Endodermal cell (in vitro differentiated cells): ENCODE results near the gene PHLDA1. TPM values are rescaled to one million over a fixed set of nuclear protein-coding genes. Genes with fewer than 3 reads are reported as not detected.

ENCODE experiments used
- DNase-seq: peaks from one replicate; pipeline ENCODE4 v3.0.0-alpha.2; 2017
- H3K27ac ChIP-seq: 2 replicates; pipeline ENCODE4 v1.5.1; 2013; ENCODE audit warnings: mild to moderate bottlenecking, low read depth, low read length, moderate library complexity
- H3K27me3 ChIP-seq: 2 replicates; pipeline ENCODE4 v1.6.1; 2013; ENCODE audit warnings: mild to moderate bottlenecking, low read length, moderate library complexity; ENCODE audit not compliant: insufficient read depth, control insufficient read depth, poor library complexity, severe bottlenecking
- H3K36me3 ChIP-seq: 2 replicates; pipeline ENCODE4 v1.7.0; 2013; ENCODE audit warnings: mild to moderate bottlenecking, low read length, moderate library complexity; ENCODE audit not compliant: control insufficient read depth, insufficient read depth
- H3K4me1 ChIP-seq: one replicate; pipeline ENCODE4 v1.7.0; 2013; ENCODE audit warnings: low read length; ENCODE audit not compliant: control insufficient read depth, insufficient read depth
- H3K4me3 ChIP-seq: 2 replicates; pipeline ENCODE4 v1.5.1; 2013; ENCODE audit warnings: mild to moderate bottlenecking, low read length, moderate library complexity
- H3K9ac ChIP-seq: 2 replicates; pipeline ENCODE4 v1.6.1; 2013; ENCODE audit warnings: mild to moderate bottlenecking, low read length, moderate library complexity; ENCODE audit not compliant: poor library complexity, severe bottlenecking; ENCODE audit errors: extremely low read depth
- H3K9me3 ChIP-seq: 2 replicates; pipeline ENCODE4 v1.6.1; 2013; ENCODE audit warnings: mild to moderate bottlenecking, low read length, moderate library complexity; ENCODE audit not compliant: control insufficient read depth
- H3K27ac Mint-ChIP-seq: 2 replicates; pipeline ENCODE4 v1.8.0; 2020; ENCODE audit warnings: mixed read lengths
- H3K27me3 Mint-ChIP-seq: 2 replicates; pipeline ENCODE4 v1.8.0; 2021; ENCODE audit warnings: mild to moderate bottlenecking, mixed read lengths; ENCODE audit not compliant: insufficient read depth
- H3K36me3 Mint-ChIP-seq: 2 replicates; pipeline ENCODE4 v1.8.0; 2020; ENCODE audit warnings: low read depth, mixed read lengths
- H3K4me1 Mint-ChIP-seq: 2 replicates; pipeline ENCODE4 v1.8.0; 2020; ENCODE audit warnings: mixed read lengths
- H3K4me3 Mint-ChIP-seq: 2 replicates; pipeline ENCODE4 v1.8.0; 2020; ENCODE audit warnings: mild to moderate bottlenecking, moderate library complexity, mixed read lengths
- H3K9me3 Mint-ChIP-seq: 2 replicates; pipeline ENCODE4 v1.8.0; 2020; ENCODE audit warnings: mild to moderate bottlenecking, mixed read lengths
- WGBS, 2 experiments: methylation state at CpG; one replicate each; pipeline versions ENCODE4 v1.1.5 to v1.1.7; 2013; ENCODE audit warnings: missing lambda C conversion rate in 2 of 2, mixed read lengths in 1 of 2; ENCODE audit not compliant: insufficient coverage in 1 of 2, insufficient read length in 1 of 2; 5-methylcytosine and 5-hydroxymethylcytosine counted together
- total RNA-seq, 2 donors: library from RNA; stranded (reverse); fragmentation: NEBNext Ultra II Directional in 1 of 2; extraction: Animal tissue kit (Norgen Biotek cat#: 25700) in 1 of 2; gene quantifications; 2 replicates in 1 of 2; 3 replicates in 1 of 2; pipeline ENCODE4 v1.2.1, GENCODE V29; 2021
- TF ChIP-seq, protein P1 (sequence below): fragments of 200-600 bp; sonication (generic); conservative IDR thresholded peaks from 2 replicates; pipeline ENCODE4 v1.5.0; 2021; ENCODE audit warnings: antibody characterized with exemption, mild to moderate bottlenecking

Gene PHLDA1
- total RNA-seq, 2 donors from 2014 or later: 3.7 to 16.2 TPM

DNA sequence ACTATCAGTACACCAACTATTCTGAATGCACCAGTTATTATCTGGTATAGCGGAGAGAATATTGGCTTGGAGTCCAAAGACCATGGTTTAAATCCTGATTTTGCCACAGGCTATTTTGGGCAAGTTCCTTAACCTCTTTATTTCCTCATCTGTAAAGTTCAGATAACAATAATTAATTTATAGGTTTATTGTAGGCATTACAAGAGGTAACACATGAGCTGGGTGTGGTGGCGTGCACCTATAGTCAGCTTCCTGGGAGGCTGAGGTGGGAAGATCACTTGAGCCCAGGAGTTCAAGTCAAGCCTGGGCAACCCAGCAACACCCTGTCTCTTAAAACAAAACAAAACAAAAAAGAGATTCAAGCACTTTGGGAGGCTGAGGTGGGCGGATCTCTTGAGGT, 23.1 kb downstream of the PHLDA1 start:
- H3K27ac Mint-ChIP-seq: no peak overlapping the region
- no peak overlapping the region for H3K9ac ChIP-seq
- H3K4me1 ChIP-seq: peaks cover 9% of the 10 kb centered on the region
- H3K36me3 ChIP-seq: no peaks in the 10 kb centered on the region
- TF ChIP-seq, protein P1, sequence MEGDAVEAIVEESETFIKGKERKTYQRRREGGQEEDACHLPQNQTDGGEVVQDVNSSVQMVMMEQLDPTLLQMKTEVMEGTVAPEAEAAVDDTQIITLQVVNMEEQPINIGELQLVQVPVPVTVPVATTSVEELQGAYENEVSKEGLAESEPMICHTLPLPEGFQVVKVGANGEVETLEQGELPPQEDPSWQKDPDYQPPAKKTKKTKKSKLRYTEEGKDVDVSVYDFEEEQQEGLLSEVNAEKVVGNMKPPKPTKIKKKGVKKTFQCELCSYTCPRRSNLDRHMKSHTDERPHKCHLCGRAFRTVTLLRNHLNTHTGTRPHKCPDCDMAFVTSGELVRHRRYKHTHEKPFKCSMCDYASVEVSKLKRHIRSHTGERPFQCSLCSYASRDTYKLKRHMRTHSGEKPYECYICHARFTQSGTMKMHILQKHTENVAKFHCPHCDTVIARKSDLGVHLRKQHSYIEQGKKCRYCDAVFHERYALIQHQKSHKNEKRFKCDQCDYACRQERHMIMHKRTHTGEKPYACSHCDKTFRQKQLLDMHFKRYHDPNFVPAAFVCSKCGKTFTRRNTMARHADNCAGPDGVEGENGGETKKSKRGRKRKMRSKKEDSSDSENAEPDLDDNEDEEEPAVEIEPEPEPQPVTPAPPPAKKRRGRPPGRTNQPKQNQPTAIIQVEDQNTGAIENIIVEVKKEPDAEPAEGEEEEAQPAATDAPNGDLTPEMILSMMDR: no peak
- no peaks in the 10 kb centered on the region for H3K27me3 ChIP-seq
- no peak for DNase-seq
- H3K27me3 Mint-ChIP-seq: peaks cover 2% of the 10 kb centered on the region
- no peak overlapping the region for H3K4me3 ChIP-seq
- H3K4me1 Mint-ChIP-seq: peaks cover 37% of the 10 kb centered on the region
- H3K9me3 ChIP-seq: no peaks in the 10 kb centered on the region
- no peak overlapping the region for H3K4me3 Mint-ChIP-seq
- H3K27ac ChIP-seq: no peak overlapping the region
- H3K36me3 Mint-ChIP-seq: peaks cover 2% of the 10 kb centered on the region
- 93 to 95% methylated on average over 2 to 3 of the region's 3 CpGs for WGBS, 2 experiments
- H3K9me3 Mint-ChIP-seq: peaks cover 11% of the 10 kb centered on the region

DNA sequence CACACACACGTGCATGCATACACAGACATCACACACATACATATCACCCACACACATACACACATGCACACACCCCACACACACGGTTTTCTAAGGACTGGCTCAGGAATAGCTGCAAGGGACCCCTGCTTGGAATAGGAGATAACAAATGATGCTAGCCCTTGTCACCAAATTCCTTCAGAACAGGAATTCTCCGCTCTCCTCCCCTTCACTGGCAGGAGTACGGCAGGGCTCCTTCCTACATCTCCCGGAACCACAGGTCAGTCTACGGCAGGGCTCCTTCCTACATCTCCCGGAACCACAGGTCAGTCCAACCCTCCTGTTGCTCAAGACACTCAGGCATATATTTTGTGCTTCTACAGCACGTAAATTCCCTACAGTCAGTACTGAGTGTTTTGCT, 23.9 kb downstream of the PHLDA1 start:
- H3K4me3 ChIP-seq: peak overlapping the region; percentile 14
- no peak overlapping the region for H3K4me3 Mint-ChIP-seq
- peaks cover 2% of the 10 kb centered on the region for H3K27me3 Mint-ChIP-seq
- no peaks in the 10 kb centered on the region for H3K36me3 ChIP-seq
- peaks cover 6% of the 10 kb centered on the region for H3K4me1 ChIP-seq
- TF ChIP-seq, protein P1: no peak
- H3K27ac ChIP-seq: no peak overlapping the region
- peaks cover 37% of the 10 kb centered on the region for H3K4me1 Mint-ChIP-seq
- H3K9me3 ChIP-seq: no peaks in the 10 kb centered on the region
- H3K9ac ChIP-seq: no peak overlapping the region
- peaks cover 2% of the 10 kb centered on the region for H3K36me3 Mint-ChIP-seq
- H3K9me3 Mint-ChIP-seq: peaks cover 11% of the 10 kb centered on the region
- WGBS, 2 experiments: 49 to 73% methylated on average over 7 to 8 of the region's 8 CpGs
- DNase-seq: peak; percentile 81
- no peaks in the 10 kb centered on the region for H3K27me3 ChIP-seq
- H3K27ac Mint-ChIP-seq: peak overlapping the region; percentile 77

DNA sequence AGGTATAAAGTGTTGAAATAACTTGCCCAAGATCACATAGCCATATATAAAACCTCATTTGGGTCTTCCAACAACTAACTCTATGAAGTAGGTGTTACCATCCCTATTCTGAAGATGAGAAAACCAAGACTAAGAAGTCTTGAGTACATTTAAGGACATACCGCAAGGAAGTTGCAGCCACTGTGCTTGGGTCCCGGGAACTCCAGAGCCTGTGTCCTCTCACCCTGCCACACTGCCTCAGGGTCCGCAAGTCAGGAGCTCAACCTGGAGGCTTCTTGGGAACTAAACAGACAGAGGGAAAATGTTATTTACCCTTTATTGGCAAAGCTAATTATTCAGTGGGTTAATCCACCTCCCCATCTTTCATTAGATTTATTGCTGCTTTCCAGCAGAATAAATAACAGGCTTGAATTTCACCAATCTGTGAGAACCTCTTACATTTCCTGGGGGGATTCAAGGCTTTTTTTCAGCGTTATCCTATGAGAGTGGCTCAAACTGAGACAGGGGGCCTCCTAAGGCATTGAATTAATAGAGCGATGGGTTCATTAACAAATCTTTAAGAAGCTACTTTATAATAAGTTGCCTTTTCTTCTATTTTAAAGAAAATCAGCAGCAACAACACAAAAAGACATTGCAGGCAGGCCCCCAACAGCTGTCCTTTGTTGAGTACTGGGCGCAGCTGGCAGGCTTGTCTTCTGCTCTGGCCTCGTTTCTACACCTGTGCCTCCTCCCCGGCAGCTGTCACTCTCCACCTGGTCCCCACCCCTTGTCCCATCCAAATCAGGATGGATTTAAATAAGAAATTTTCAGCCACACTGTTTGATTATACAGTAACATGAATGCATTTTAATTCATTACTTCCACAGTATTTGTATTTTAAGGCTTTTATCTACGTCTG, 25.3 kb downstream of the PHLDA1 start:
- H3K36me3 Mint-ChIP-seq: peaks cover 2% of the 10 kb centered on the region
- no peak overlapping the region for H3K27ac Mint-ChIP-seq
- Histone ChIP-seq H3K36me3 (no peaks in the 10 kb centered on the region), H3K4me1 (peaks cover 6% of the 10 kb centered on the region), H3K27me3 (no peaks in the 10 kb centered on the region), H3K9ac (no peak overlapping the region), H3K4me3 (no peak overlapping the region), H3K27ac (no peak overlapping the region), H3K9me3 (no peaks in the 10 kb centered on the region)
- H3K9me3 Mint-ChIP-seq: peaks cover 11% of the 10 kb centered on the region
- 90 to 94% methylated on average over 4 to 9 of the region's 9 CpGs for WGBS, 2 experiments
- no peak for DNase-seq
- TF ChIP-seq, protein P1: no peak
- H3K27me3 Mint-ChIP-seq: no peaks in the 10 kb centered on the region
- peaks cover 30% of the 10 kb centered on the region for H3K4me1 Mint-ChIP-seq
- H3K4me3 Mint-ChIP-seq: no peak overlapping the region
